Liver (tissue), 3 donors: Measurements from ENCODE around the gene PLD6.

Source experiments
- ATF3 ChIP-seq: IDR thresholded peaks from 2 replicates; pipeline ENCODE4 v1.6.1; 2016; ENCODE audit warnings: antibody characterized with exemption
- CTCF ChIP-seq: fragments of 150-350 bp; IDR thresholded peaks from 2 replicates; pipeline ENCODE4 v1.5.1; 2017; ENCODE audit warnings: improper control_type of control experiment, low read depth, low read length; ENCODE audit not compliant: missing input control
- EGR1 ChIP-seq, 2 donors: IDR thresholded peaks; 2 replicates each; pipeline ENCODE4 v1.6.1; 2016 to 2018; ENCODE audit warnings: antibody characterized with exemption in 2 of 2, low read depth in 2 of 2
- GABPA ChIP-seq, 2 donors: IDR thresholded peaks in 1 of 2; conservative IDR thresholded peaks in 1 of 2; 2 replicates each; pipeline ENCODE4 v1.6.1; 2016; ENCODE audit warnings: antibody characterized with exemption in 2 of 2, mild to moderate bottlenecking in 1 of 2, moderate library complexity in 1 of 2
- HNF4G ChIP-seq: IDR thresholded peaks from 2 replicates; pipeline ENCODE4 v1.6.1; 2016; ENCODE audit warnings: antibody characterized with exemption
- JUND ChIP-seq, 2 donors: IDR thresholded peaks; 2 replicates each; pipeline ENCODE4 v1.6.1; 2016; ENCODE audit warnings: antibody characterized with exemption in 2 of 2
- MAX ChIP-seq: IDR thresholded peaks from 2 replicates; pipeline ENCODE4 v1.6.1; 2016; ENCODE audit warnings: antibody characterized with exemption
- REST ChIP-seq: IDR thresholded peaks from 2 replicates; pipeline ENCODE4 v1.6.1; 2016; ENCODE audit warnings: antibody characterized with exemption, mild to moderate bottlenecking
- RXRA ChIP-seq, 2 donors: IDR thresholded peaks; 2 replicates each; pipeline ENCODE4 v1.6.1; 2017 to 2018; ENCODE audit warnings: antibody characterized with exemption in 2 of 2, mild to moderate bottlenecking in 1 of 2
- SP1 ChIP-seq: IDR thresholded peaks from 2 replicates; pipeline ENCODE4 v1.6.1; 2018; ENCODE audit warnings: antibody characterized with exemption, mild to moderate bottlenecking
- TAF1 ChIP-seq: conservative IDR thresholded peaks from 2 replicates; pipeline ENCODE4 v1.6.1; 2016; ENCODE audit warnings: antibody characterized with exemption, mild to moderate bottlenecking
- YY1 ChIP-seq: IDR thresholded peaks from 2 replicates; pipeline ENCODE4 v1.6.1; 2016; ENCODE audit warnings: antibody characterized with exemption, mild to moderate bottlenecking
- ZBTB33 ChIP-seq: IDR thresholded peaks from 2 replicates; pipeline ENCODE4 v1.6.1; 2016; ENCODE audit warnings: antibody characterized with exemption
- donor health status: healthy.
- donor health status: healthy.

- TF ChIP-seq CTCF (no peak), TAF1 (no peak), ATF3 (no peak), JUND (IDR thresholded peaks at IDR 0.05) (no peak), GABPA (IDR thresholded peaks at IDR 0.05 in 1 of 2, conservative IDR thresholded peaks at IDR 0.05 in 1 of 2) (no peak), EGR1 (IDR thresholded peaks at IDR 0.05; ENCODE audit: low read depth in 2 of 2) (no peak), REST (no peak), ZBTB33 (no peak), YY1 (no peak), HNF4G (no peak), SP1 (no peak), RXRA (IDR thresholded peaks at IDR 0.05) (no peak), MAX (no peak)
Observed at GRCh38 chr17:17200831-17201230, 5.3 kb downstream of the PLD6 start.
